Right cardiac atrium (tissue), 5 donors: ENCODE data around the gene CD74. TPM values are rescaled to one million over a fixed set of nuclear protein-coding genes. Genes with fewer than 3 reads are reported as not detected.

ENCODE experiments used
- ATAC-seq, 2 donors: fragments of 200-7000 bp; cut with Tn5 transposase; one replicate each; pipeline versions ENCODE4 v1.8.0 to v1.9.1; 2020; ENCODE audit warnings: moderate library complexity in 2 of 2, mild to moderate bottlenecking in 1 of 2
- DNase-seq, 3 donors: peaks; one replicate each; pipeline ENCODE4 v3.0.0-alpha.2; 2020
- H3K27ac ChIP-seq: one replicate; pipeline ENCODE4 v1.5.1; 2013; ENCODE audit warnings: mild to moderate bottlenecking, low read length, control low read depth, moderate library complexity
- H3K27me3 ChIP-seq: one replicate; pipeline ENCODE4 v1.6.1; 2013; ENCODE audit not compliant: control insufficient read depth, insufficient read depth
- H3K4me1 ChIP-seq: one replicate; pipeline ENCODE4 v1.6.1; 2013; ENCODE audit warnings: low read length; ENCODE audit not compliant: control insufficient read depth, insufficient read depth
- H3K4me3 ChIP-seq: one replicate; pipeline ENCODE4 v1.5.1; 2013; ENCODE audit warnings: low read length, control low read depth
- H3K9me3 ChIP-seq: one replicate; pipeline ENCODE4 v1.6.1; 2013; ENCODE audit warnings: low read length; ENCODE audit not compliant: control insufficient read depth
- WGBS: extraction: QIAGEN DNeasy Blood & Tissue Kit; methylation state at CpG from one replicate; pipeline ENCODE4 v1.1.7; 2013; 5-methylcytosine and 5-hydroxymethylcytosine counted together
- intact Hi-C, 4 donors: fragments of 100-400 bp; cut with DNase I; formaldehyde crosslinking; loops; one replicate each; pipeline versions ENCODE4 v1.11.0 to v1.14.0; 2022 to 2023
- polyA plus RNA-seq: library from polyadenylated mRNA; stranded (reverse); fragments of 200-250 nt; gene quantifications from one replicate; pipeline ENCODE4 v1.2.3, GENCODE V29; 2013
- total RNA-seq, 4 donors: library from RNA; stranded (reverse); fragmentation: NEBNext Ultra II Directional; extraction: Animal tissue kit (Norgen Biotek cat#: 25700); gene quantifications; one replicate each; pipeline ENCODE4 v1.2.1, GENCODE V29; 2021
- donor health status: healthy with polysubstance abuse.
- donor health status: DM: no; HTN: yes; CAD: no.
- donor health status: DM: no; HTN: no; CAD: no.
- donor health status: DM: no; HTN: yes; CAD: no; lungs with severe emphysema.
- donor health status: DM: yes; HTN: yes; CAD: no.

CD74 gene
- total and polyA plus RNA-seq, 5 donors = 201 to 331 (median 249) TPM

- 30% methylated on average over 3 of the region's 3 CpGs for WGBS
- Histone ChIP-seq H3K4me1 (peaks cover 3% of the 10 kb centered on the region), H3K27ac (no peak overlapping the region), H3K27me3 (no peaks in the 10 kb centered on the region), H3K9me3 (no peaks in the 10 kb centered on the region), H3K4me3 (no peak overlapping the region)
- DNase-seq = no peak
- intact Hi-C loops = no loop called here
- ATAC-seq = no peak
These were observed 11.7 kb downstream of the CD74 start for GRCh38 chr5:150401076-150401375.

GRCh38 chr5:150400316-150401075 is 12.2 kb downstream of the CD74 start:
- Histone ChIP-seq H3K4me1 (peaks cover 3% of the 10 kb centered on the region), H3K9me3 (no peaks in the 10 kb centered on the region), H3K27ac (no peak overlapping the region), H3K27me3 (no peaks in the 10 kb centered on the region), H3K4me3 (no peak overlapping the region)
- no peak for ATAC-seq
- intact Hi-C loops = no loop called here
- no peak for DNase-seq
- WGBS = 83% methylated on average over 12 of the region's 12 CpGs

- Histone ChIP-seq H3K27me3 (no peaks in the 10 kb centered on the region), H3K9me3 (no peaks in the 10 kb centered on the region), H3K27ac (no peak overlapping the region), H3K4me3 (no peak overlapping the region), H3K4me1 (peaks cover 3% of the 10 kb centered on the region)
- no peak for ATAC-seq
- no peak for DNase-seq
- WGBS = 82% methylated on average over 11 of the region's 11 CpGs
- intact Hi-C loops = no loop called here
These were observed 13.0 kb downstream of the CD74 start for GRCh38 chr5:150399524-150400211.

- WGBS = 83% methylated on average over 12 of the region's 12 CpGs
- Histone ChIP-seq H3K4me1 (peaks cover 3% of the 10 kb centered on the region), H3K27me3 (no peaks in the 10 kb centered on the region), H3K27ac (no peak overlapping the region), H3K4me3 (no peak overlapping the region), H3K9me3 (no peaks in the 10 kb centered on the region)
- intact Hi-C loops = no loop called here
- ATAC-seq = no peak
- DNase-seq = no peak
These were observed 13.8 kb downstream of the CD74 start for GRCh38 chr5:150398722-150399523.

GRCh38 chr5:150397782-150398721 is 14.7 kb downstream of the CD74 start:
- DNase-seq = peak in 1 of 3 donors; percentile 35
- Histone ChIP-seq H3K27ac (no peak overlapping the region), H3K4me3 (no peak overlapping the region), H3K9me3 (no peaks in the 10 kb centered on the region), H3K4me1 (peaks cover 3% of the 10 kb centered on the region), H3K27me3 (no peaks in the 10 kb centered on the region)
- no peak for ATAC-seq
- intact Hi-C loops = no loop called here
- WGBS = 92% methylated on average over 13 of the region's 13 CpGs

GRCh38 chr5:150397146-150397781 is 15.4 kb downstream of the CD74 start:
- intact Hi-C loops = no loop called here
- ATAC-seq = no peak

GRCh38 chr5:150396267-150396666 is 16.4 kb downstream of the CD74 start:
- H3K27ac ChIP-seq = no peak overlapping the region
- no peaks in the 10 kb centered on the region for H3K9me3 ChIP-seq
- no peak for ATAC-seq
- intact Hi-C loops = no loop called here
- no peak for DNase-seq
- no peaks in the 10 kb centered on the region for H3K27me3 ChIP-seq
- H3K4me1 ChIP-seq = no peaks in the 10 kb centered on the region
- no peak overlapping the region for H3K4me3 ChIP-seq
- WGBS = 93% methylated on average over 7 of the region's 7 CpGs

More at GRCh38 chr5:150397146-150397781, 15.4 kb downstream of the CD74 start:
- Histone ChIP-seq H3K9me3 (no peaks in the 10 kb centered on the region), H3K27me3 (no peaks in the 10 kb centered on the region), H3K4me3 (no peak overlapping the region), H3K27ac (no peak overlapping the region), H3K4me1 (peaks cover 3% of the 10 kb centered on the region)
- 93% methylated on average over 14 of the region's 14 CpGs for WGBS
- no peak for DNase-seq

GRCh38 chr5:150395688-150395975 is 17.1 kb downstream of the CD74 start:
- H3K9me3 ChIP-seq = no peaks in the 10 kb centered on the region
- ATAC-seq (no peak), DNase-seq (no peak)
- no peak overlapping the region for H3K27ac ChIP-seq
- H3K4me1 ChIP-seq = no peaks in the 10 kb centered on the region
- H3K4me3 ChIP-seq = no peak overlapping the region
- no peaks in the 10 kb centered on the region for H3K27me3 ChIP-seq
- intact Hi-C loops = no loop called here
- WGBS = 86% methylated on average over 2 of the region's 2 CpGs

GRCh38 chr5:150394912-150395687 is 17.6 kb downstream of the CD74 start:
- intact Hi-C loops = no loop called here
- Histone ChIP-seq H3K27ac (no peak overlapping the region), H3K4me3 (no peak overlapping the region), H3K4me1 (no peaks in the 10 kb centered on the region), H3K9me3 (no peaks in the 10 kb centered on the region), H3K27me3 (no peaks in the 10 kb centered on the region)
- DNase-seq (no peak), ATAC-seq (no peak)
- 79% methylated on average over 13 of the region's 13 CpGs for WGBS

GRCh38 chr5:150394131-150394530 is 18.6 kb downstream of the CD74 start:
- no peaks in the 10 kb centered on the region for H3K27me3 ChIP-seq
- no peak for DNase-seq
- H3K9me3 ChIP-seq = no peaks in the 10 kb centered on the region
- H3K27ac ChIP-seq = no peak overlapping the region
- no peaks in the 10 kb centered on the region for H3K4me1 ChIP-seq
- intact Hi-C loops = no loop called here
- 73% methylated on average over 3 of the region's 3 CpGs for whole genome bisulfite sequencing
- ATAC-seq = no peak
- no peak overlapping the region for H3K4me3 ChIP-seq
